HUES6 (cell line): ENCODE measurements around the gene EPC1.
A peak's percentile ranks its signal among the peaks of the same experiment; 100 is the strongest.

Experiments used
- H3K27ac ChIP-seq: 2 replicates; pipeline ENCODE4 v1.7.0; 2013; ENCODE audit warnings: low read depth, mild to moderate bottlenecking, low read length, inconsistent platforms
- H3K27me3 ChIP-seq: 2 replicates; pipeline ENCODE4 v1.6.1; 2013; ENCODE audit warnings: low read length; ENCODE audit not compliant: control insufficient read depth, insufficient read depth
- H3K36me3 ChIP-seq: 2 replicates; pipeline ENCODE4 v1.6.1; 2013; ENCODE audit warnings: low read length; ENCODE audit not compliant: control insufficient read depth, insufficient read depth
- H3K4me1 ChIP-seq: 2 replicates; pipeline ENCODE4 v1.6.1; 2013; ENCODE audit warnings: low read length; ENCODE audit not compliant: control insufficient read depth, insufficient read depth
- H3K4me3 ChIP-seq: 2 replicates; pipeline ENCODE4 v1.5.1; 2013; ENCODE audit warnings: low read depth, low read length
- H3K9ac ChIP-seq: one replicate; pipeline ENCODE4 v1.6.1; 2013; ENCODE audit warnings: mild to moderate bottlenecking, low read length
- H3K9me3 ChIP-seq: 2 replicates; pipeline ENCODE4 v1.6.1; 2013; ENCODE audit warnings: low read depth, low read length; ENCODE audit not compliant: control insufficient read depth, insufficient read depth

EPC1 gene

GRCh38 chr10:32349199-32349585 lies 2.2 kb upstream of the EPC1 start:
- Histone ChIP-seq H3K4me3 (no peak overlapping the region), H3K27ac (no peak overlapping the region), H3K36me3 (peaks cover 3% of the 10 kb centered on the region), H3K9ac (no peak overlapping the region), H3K27me3 (no peaks in the 10 kb centered on the region), H3K4me1 (peaks cover 14% of the 10 kb centered on the region), H3K9me3 (0 out of 2 replicates have a peak, but pooled peaks cover 2% of the 10 kb centered on the region)

GRCh38 chr10:32348297-32349198 lies 1.6 kb upstream of the EPC1 start:
- peak overlapping the region; percentile 91; the same call in 1 of the 2 replicates for H3K4me3 ChIP-seq
- H3K27me3 ChIP-seq, result no peaks in the 10 kb centered on the region
- peaks cover 14% of the 10 kb centered on the region for H3K4me1 ChIP-seq
- H3K27ac ChIP-seq, result no peak overlapping the region
- H3K9me3 ChIP-seq, result no peaks in the 10 kb centered on the region
- no peak overlapping the region for H3K9ac ChIP-seq
- H3K36me3 ChIP-seq, result peaks cover 9% of the 10 kb centered on the region

- Histone ChIP-seq H3K27me3 (no peaks in the 10 kb centered on the region), H3K9ac (peak overlapping the region; percentile 100), H3K36me3 (peaks cover 10% of the 10 kb centered on the region), H3K27ac (peak overlapping the region; percentile 75; the same call in 1 of the 2 replicates), H3K4me3 (peak overlapping the region; percentile 91), H3K4me1 (peaks cover 16% of the 10 kb centered on the region), H3K9me3 (no peaks in the 10 kb centered on the region)
Observed at GRCh38 chr10:32347363-32348022, 535 bp upstream of the EPC1 start.

GRCh38 chr10:32346134-32346550 lies 816 bp downstream of the EPC1 start:
- peak overlapping the region; percentile 100 for H3K27ac ChIP-seq
- no peaks in the 10 kb centered on the region for H3K27me3 ChIP-seq
- H3K4me1 ChIP-seq, result peaks cover 18% of the 10 kb centered on the region
- H3K9me3 ChIP-seq, result no peaks in the 10 kb centered on the region
- H3K36me3 ChIP-seq, result peaks cover 10% of the 10 kb centered on the region
- H3K4me3 ChIP-seq, result peak overlapping the region; percentile 91
- H3K9ac ChIP-seq, result peak overlapping the region; percentile 100

GRCh38 chr10:32341596-32341995 lies 5.4 kb downstream of the EPC1 start:
- Histone ChIP-seq H3K9ac (no peak overlapping the region), H3K27me3 (no peaks in the 10 kb centered on the region), H3K4me1 (peaks cover 11% of the 10 kb centered on the region; the same call in 1 of the 2 replicates), H3K4me3 (no peak overlapping the region), H3K9me3 (no peaks in the 10 kb centered on the region), H3K27ac (no peak overlapping the region), H3K36me3 (peaks cover 10% of the 10 kb centered on the region)

GRCh38 chr10:32340596-32341180 lies 6.3 kb downstream of the EPC1 start:
- Histone ChIP-seq H3K27me3 (no peaks in the 10 kb centered on the region), H3K27ac (no peak overlapping the region), H3K4me1 (peaks cover 11% of the 10 kb centered on the region; the same call in 1 of the 2 replicates), H3K4me3 (no peak overlapping the region), H3K9ac (no peak overlapping the region), H3K9me3 (no peaks in the 10 kb centered on the region), H3K36me3 (peaks cover 10% of the 10 kb centered on the region)

- Histone ChIP-seq H3K9ac (no peak overlapping the region), H3K36me3 (no peaks in the 10 kb centered on the region; the same call in none of the 2 replicates), H3K27me3 (no peaks in the 10 kb centered on the region), H3K9me3 (no peaks in the 10 kb centered on the region), H3K4me3 (no peak overlapping the region), H3K4me1 (peaks cover 17% of the 10 kb centered on the region), H3K27ac (no peak overlapping the region)
Observed at GRCh38 chr10:32338262-32338661, 8.7 kb downstream of the EPC1 start.

- Histone ChIP-seq H3K4me1 (peaks cover 18% of the 10 kb centered on the region), H3K27ac (no peak overlapping the region), H3K9ac (no peak overlapping the region), H3K36me3 (no peaks in the 10 kb centered on the region; the same call in none of the 2 replicates), H3K4me3 (no peak overlapping the region), H3K27me3 (no peaks in the 10 kb centered on the region), H3K9me3 (no peaks in the 10 kb centered on the region)
Observed at GRCh38 chr10:32337350-32337749, 9.6 kb downstream of the EPC1 start.

GRCh38 chr10:32333849-32334248 lies 13.1 kb downstream of the EPC1 start:
- Histone ChIP-seq H3K4me3 (no peak overlapping the region), H3K36me3 (peaks cover 2% of the 10 kb centered on the region; the same call in 1 of the 2 replicates), H3K27ac (no peak overlapping the region), H3K9ac (no peak overlapping the region), H3K9me3 (no peaks in the 10 kb centered on the region), H3K4me1 (peaks cover 36% of the 10 kb centered on the region), H3K27me3 (no peaks in the 10 kb centered on the region)

- H3K9ac ChIP-seq, result no peak overlapping the region
- H3K27me3 ChIP-seq, result no peaks in the 10 kb centered on the region
- no peak overlapping the region for H3K27ac ChIP-seq
- no peaks in the 10 kb centered on the region for H3K9me3 ChIP-seq
- H3K4me3 ChIP-seq, result no peak overlapping the region
- H3K4me1 ChIP-seq, result peaks cover 50% of the 10 kb centered on the region
- peaks cover 5% of the 10 kb centered on the region; the same call in 1 of the 2 replicates for H3K36me3 ChIP-seq
Observed at GRCh38 chr10:32332299-32332750, 14.6 kb downstream of the EPC1 start.
